GM12892 (cell line): ENCODE measurements around the gene SNX25.

Experiments used
- POLR2A ChIP-seq: IDR thresholded peaks from 2 replicates; pipeline ENCODE4 v1.6.1; 2011; ENCODE audit warnings: low read depth, low read length, control low read depth
- TAF1 ChIP-seq: IDR thresholded peaks from 2 replicates; pipeline ENCODE4 v1.6.1; 2011; ENCODE audit warnings: low read depth, mild to moderate bottlenecking, control low read depth, low read length, borderline replicate concordance

GRCh38 chr4:185235119-185235842, 25.9 kb downstream of the SNX25 start:
- TF ChIP-seq POLR2A (no peak), TAF1 (no peak)
